AG08395 (cell line): Measurements from ENCODE around the gene ERICH3.
A peak's percentile ranks its signal among the peaks of the same experiment; 100 is the strongest.

Experiments used
- DNase-seq: peaks from one replicate; pipeline ENCODE4 v3.0.0; 2012; ENCODE audit warnings: mixed read lengths, low spot score

The ERICH3 gene

DNA sequence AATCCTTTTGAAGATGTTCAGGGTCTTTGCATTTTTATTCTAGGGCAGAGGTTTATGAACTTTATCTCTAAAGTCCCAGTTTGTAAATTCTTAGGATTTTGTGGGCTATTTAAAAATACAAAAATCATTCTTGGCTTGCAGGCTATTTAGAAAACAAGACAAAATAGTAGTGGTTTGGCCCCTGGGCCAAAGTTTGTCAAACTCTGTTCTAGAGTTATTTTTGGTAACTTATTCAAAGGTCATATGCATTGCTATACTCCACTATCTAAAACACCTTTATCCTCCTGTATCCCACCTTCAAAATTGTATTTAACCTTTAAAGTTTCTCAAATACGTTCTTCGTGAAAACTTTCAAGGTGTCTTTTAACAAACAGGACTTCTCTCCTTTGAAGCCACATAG, 85.7 kb downstream of the ERICH3 start:
- DNase-seq, result no peak

DNA sequence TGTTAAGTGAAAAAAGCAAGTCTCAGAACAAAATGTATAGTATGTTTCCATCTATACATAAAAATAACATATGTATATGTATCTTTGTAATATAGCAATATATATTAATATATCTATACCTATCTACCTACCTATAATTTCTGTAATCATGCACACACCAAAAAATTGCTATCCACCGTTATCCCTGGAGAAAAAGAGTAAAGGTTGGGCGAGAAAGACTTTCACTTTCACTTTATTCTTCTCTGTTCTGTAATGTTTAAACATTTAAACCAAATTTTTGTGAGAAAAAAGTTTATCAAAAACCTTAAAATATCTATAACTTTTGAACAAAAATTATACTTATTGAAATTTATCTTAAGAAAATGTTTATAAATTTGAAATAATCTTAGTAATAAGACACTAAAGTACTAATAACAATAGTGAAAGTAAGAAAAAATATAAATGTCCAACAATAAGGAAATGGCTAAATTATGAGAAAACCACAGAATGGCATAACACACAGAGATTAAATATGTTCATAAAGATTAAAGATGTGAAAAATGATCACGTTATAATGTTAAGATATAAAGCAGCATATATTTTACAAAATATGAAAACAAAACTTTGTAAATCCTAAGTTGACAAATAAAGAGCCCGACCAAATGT, 87.2 kb downstream of the ERICH3 start:
- no peak for DNase-seq

DNA sequence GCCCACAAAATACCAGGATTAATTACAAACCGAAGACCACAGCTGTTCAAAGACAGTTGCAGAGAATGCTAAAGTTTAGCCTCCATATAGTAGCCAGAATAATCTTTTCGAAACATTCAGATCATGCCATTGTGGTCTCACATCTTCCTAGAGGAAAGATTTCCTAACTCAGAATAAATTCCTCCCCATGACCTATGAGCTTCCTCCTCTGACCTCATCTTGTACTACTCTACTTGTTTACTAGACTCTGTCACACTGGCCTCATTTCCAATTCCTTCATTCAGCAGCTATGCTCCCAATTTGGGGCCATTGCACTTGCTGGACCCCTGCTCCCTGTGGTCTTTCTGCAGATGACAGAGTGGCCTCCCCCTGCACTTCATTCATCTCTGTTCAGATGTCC, 89.4 kb downstream of the ERICH3 start:
- DNase-seq, result no peak

DNA sequence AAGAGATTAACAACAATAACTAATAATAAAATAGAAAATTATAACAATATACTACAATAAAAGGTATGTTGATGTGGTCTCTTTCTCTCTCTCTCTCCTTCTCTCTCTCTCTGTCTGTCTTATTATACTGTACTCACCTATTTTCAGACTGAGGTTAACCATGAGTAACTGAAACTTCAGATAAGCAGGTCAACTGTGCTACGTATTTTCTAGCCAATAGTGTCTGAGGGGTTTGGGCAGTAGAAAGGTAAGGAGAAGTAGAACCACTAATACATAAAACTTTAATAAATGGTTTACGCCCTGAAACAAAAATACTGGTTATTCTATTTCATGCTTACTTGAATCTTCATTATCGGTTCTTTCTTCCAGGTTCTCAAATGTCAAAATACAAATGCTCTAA, 90.2 kb downstream of the ERICH3 start:
- DNase-seq, result no peak

DNA sequence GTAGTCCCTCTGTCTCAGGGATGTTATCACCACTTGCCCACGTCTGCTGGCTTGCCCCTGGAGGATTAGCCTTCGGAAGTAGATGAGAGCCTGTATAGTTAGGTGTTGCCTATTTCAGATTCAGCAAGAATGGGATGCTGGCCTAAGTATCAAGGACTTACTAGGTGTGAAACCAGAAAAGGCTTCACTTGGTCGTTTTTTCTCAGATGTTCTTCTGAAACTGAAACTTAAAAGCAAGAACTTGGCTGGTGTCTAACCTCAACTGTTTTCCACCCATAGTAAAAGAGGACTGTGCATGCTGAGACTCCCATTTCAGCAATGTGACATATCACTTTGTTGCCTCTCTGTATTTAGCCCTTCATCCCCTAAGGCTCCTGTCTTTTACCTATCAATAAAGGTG, 94.2 kb downstream of the ERICH3 start:
- DNase-seq, result no peak

DNA sequence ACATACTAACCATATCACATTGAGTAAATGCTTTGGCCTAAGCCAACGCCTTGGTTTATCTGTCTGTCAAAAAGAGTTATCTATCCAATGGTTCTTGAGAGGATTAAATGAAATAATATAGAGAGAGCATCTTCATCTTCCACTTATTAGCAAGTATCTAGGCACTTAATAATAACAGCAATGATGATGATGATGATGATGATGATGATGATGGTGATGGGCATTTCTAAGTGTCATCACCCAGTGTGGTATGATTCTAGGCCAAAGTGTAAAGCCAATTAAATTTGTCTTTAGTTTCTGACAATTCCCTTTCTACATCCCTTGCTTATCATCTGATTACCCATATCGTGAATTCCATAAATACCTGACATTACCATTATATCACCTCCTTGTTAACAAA, 95.5 kb downstream of the ERICH3 start:
- no peak for DNase-seq

DNA sequence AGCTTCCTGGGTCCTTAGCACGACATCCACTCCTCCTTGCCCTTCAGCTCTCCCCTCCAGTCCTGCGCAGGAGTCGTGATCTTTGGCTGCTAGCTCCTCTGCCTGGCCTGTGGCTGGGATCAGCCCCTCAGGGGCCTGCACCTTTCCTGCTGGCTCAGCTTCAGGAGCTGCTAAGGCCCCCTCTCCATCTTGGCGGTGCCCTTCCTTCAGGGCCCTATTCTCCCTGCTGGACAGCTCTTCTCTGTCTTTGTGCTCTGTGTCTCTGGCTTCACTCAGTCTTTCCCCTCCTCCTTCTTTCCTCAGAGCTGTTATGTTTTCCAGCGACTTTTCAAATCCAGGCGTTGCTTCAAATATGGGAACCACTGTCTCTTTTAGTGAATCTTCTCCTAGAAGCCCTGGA, 101.7 kb downstream of the ERICH3 start:
- no peak for DNase-seq

DNA sequence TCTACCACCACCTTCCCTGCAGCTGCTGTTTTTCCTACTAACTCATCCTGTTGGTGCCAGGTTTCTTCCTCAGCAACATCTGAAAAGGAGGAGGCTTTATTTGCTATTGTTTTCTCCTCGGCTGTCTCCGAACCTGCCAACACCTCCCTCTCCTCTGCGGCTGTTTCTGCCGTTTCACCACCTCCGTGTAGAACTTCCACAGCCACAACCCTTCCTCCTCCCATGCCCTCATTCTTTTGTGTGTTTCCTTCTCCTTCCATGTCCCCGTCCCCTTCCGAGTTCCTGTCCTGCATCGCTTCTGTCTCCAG, 102.1 kb downstream of the ERICH3 start:
- DNase-seq, result no peak

DNA sequence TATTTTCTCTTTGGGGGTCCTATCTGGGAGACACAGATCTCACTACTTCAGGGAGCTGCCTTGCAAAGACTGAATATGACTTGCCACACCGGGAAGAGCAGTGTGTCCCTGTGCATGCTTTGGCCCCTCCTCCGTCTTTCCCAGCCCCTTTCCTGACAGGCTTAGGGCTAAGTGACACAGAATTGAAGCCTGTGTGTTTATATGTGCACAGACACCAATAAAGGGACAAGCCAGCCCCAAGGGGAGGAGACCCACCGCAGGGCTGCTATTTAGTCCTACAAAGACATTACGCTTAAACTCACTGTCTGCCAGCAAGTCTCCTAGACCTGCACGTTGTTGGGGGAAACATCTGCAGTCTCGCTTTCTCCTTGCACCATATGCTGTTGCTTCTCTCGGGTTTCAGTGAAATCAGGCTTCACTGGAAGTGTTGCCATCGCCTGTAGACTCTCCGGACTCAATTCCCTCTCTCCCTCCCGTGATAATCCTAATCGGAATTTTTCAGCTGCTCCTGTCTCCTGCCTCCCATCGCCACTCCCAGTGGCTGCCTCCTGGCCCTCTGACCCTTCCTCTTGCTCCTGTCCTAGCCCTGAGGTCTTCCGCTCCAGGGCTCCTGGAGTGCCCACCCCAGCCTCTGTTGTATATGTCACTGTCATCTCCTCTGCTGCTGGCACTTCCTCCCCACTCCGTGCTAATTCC, 102.6 kb downstream of the ERICH3 start:
- DNase-seq, result no peak

DNA sequence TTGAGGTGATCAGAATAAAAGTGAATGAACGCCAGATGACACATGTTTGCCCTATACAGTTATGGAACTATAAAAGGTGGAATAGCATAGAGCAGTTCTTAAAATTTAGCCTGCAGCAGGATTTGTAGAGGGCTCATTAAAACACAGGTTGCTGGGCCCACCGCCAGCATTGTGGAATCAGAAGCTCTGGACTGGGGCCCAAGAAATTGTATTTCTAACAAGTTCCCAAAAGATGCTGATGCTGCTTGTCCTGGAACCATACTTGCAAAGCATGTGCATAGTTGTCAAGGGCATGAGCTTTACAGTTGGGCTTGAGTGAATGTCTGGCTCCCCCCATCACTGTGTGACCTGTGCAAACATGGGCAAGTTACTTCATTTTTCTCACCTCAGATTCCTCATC, 123.7 kb downstream of the ERICH3 start:
- DNase-seq, result no peak

DNA sequence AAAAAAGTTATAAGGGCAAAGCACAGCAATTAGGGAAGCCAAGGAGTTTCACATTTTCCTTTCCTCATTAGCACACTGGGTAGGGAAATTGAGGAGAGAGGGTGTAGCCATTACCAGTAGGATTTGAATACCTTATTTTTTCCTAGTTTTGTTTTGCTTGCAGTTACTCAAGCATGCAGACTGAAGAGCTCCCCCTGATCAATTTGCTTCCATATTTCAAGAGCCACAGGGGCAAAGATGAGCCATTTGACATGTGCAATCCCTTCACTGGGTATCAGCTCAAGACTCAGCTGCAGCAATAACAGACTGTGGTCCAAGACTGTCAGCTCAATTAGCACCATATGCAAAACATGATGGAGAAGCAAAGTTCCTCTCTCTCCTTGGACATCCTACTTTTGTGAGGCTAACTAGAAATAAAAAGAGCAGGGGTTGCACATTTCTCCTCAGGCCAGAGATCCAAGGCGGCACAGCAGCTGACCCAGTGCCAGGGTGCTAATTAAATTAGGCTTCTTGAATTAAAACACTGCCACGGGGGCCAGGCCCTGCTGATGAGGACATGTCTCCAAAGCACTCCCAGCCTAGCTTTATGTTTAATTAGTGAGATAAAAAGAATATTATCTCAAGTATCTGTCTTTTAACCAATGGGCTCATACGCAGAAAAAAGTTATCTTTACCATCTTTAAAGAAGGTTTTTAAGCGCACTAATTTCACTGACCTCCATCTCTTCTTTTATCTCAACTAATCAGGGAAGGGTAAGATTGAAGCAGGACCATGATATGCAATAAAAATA, 124.4 kb downstream of the ERICH3 start:
- no peak for DNase-seq

DNA sequence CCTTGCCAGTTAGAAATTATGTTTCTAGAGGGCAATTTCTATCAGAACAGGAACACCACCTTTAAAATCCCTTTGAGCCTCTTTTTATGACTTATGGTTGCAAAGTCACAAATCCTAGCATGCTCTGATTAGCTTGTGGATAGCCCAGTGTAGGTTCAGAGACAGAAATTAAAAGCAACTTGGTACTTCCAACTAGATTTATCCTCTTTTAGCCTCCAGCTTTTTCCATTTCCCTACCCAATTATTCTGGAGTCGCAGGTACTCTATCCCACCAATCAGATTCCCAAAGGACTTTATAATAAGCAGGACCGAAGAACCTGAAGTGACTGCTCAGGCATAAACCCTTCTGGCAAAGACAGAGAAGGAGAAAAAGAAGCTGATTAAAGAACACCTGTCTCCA, 127.8 kb downstream of the ERICH3 start:
- DNase-seq, result no peak

DNA sequence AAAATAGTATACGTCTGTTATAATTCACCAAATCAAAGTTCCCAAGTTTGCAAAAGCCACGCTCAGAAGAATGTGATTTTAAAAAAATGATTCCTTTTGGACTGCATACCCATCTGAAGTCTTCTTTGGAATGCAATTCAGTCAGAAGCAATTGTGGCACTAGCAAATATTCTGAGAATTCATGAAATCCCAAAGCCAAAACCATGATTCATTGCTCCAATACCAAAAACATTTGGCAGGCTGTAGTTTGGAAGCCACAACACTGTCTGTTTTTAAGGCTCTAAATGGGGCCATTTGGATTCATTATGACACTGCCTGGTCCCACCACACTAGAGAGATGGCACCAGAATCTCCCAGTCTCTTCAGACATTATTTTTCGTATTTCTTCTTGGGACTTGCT, 139.4 kb downstream of the ERICH3 start:
- DNase-seq, result peak; percentile 67

DNA sequence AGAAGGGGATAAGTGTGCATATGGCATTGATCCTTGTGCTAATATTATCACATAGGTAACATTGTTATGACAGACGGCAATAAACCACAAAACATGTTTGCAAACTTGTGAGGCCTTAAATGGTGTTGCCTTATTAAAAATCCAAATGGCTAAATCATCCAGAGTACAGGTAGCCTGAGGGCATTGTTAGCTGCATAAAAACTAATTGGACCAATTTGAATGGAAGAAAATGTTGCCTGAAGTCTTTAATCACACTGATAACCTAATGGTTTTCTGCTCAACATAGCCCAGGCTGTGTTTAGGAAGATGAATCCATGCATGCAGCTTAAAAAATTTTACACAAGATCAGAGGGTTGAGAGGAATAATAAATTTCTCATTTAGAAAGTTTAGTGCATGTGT, 141.8 kb downstream of the ERICH3 start:
- no peak for DNase-seq

DNA sequence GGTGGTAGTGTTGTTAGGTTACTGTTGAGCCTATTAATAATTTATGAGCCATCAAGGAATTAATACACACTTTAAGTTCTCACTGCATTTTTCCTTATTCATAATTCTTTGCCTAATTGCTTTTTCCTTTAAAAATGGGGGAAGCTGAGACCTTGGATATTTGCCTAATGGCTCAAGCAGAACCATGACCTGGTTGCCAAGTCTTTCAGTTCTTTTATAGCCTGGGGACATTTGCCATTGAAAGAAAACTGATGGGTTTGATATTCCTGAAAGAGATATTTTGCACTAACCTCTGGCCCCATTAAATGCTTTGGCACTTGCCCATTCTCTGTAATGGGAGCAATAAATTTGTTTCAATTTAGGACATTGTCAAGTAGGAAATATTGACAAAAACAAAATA, 142.7 kb downstream of the ERICH3 start:
- no peak for DNase-seq

DNA sequence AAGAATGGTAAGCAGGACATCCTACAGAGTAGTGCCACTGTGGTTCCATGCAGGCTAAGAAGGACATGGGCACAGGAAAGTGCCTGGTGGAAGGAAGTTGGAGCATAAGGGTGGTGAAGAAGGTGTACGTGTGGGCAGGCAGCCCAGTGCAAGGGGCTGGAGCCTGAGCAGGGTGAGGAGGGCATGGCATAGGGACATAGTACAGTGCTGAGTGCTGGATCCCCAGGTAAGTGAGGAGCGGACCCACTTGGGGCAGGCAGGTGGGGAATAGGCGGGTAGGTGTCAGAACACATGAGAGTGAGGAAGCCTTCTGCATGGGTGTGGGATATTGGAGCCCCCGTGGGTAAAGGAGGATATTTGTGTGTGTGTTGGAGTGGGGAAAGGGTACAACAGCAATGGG, 145.5 kb downstream of the ERICH3 start:
- no peak for DNase-seq

DNA sequence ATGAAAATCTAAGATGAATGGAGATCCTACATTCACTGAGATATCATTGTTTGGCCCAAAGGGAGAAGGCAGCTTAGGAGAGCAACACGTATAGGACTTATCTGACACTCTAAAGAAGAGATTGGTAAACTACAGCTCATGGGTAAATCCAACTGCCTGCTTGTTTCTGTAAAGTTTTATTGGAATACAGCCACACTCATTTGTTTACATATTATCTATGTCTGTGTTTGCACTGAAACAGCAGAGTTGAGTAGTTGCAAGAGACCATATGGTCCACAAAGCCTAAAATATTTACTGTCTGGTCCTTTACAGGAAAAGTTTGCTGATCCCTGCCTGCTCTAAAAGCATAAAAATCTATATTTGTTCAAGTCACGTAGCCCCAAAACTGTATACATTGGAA, 146.9 kb downstream of the ERICH3 start:
- DNase-seq, result no peak

DNA sequence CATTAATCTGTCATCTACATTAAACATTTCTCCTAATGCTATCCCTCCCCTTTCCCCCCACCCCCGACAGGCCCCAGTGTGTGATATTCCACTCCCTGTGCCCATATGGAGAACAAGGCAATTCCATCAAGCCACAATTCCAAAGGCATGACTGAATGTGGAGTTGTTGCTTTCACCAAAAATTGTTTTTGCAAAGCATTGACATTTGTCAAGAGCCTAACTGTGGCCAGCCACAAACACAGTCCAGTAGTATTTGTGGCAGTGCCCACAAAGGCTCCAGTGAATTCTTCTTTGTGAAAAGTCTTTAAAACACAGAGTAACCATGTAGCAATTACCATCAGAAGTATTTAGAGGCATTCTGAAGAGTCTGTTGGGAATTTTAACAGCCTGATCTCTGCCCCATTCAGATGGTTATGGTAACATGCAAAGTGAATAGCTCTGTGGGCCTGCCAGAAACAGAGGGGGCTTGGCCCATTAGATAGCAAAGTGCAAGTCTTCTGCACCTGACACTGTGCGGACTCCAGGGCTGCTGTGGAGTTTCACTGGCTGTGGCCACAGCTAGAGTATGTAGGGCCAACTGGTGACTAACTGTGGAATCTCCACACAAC, 149.6 kb downstream of the ERICH3 start:
- no peak for DNase-seq

DNA sequence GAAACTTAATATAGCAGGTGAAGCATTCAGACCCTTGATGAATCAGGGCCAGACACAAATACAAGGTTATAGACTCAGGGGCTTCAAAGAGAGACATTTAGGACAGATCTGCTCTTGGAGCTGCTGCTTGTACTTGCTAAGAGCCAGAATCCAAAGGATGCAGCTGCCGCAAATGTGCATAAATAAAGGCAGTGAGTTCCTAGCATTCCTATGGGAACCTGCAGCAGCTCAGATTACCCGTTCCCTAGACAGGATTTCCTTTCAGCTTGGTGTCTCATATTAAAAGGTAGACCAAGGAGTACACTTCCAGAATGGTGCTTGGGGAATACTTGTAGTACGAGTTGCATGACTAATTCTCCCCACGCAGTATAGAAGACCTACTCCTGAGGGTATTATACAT, 151.4 kb downstream of the ERICH3 start:
- no peak for DNase-seq
